Stomach (tissue), 4 donors: Measurements from ENCODE around the gene TGFBR2.

Experiments
- POLR2A ChIP-seq, 4 donors: fragments of 450-650 bp; IDR thresholded peaks; one replicate each; pipeline ENCODE4 v1.6.1; 2016; ENCODE audit warnings: antibody characterized with exemption in 4 of 4, control low read depth in 2 of 4, mild to moderate bottlenecking in 1 of 4, moderate library complexity in 1 of 4
- TF ChIP-seq, protein P1 (sequence below), 7 experiments: fragments of 450-650 bp in 4 of 7; fragments of 200-600 bp in 3 of 7; sonication (generic) in 3 of 7; IDR thresholded peaks; one replicate each; pipeline ENCODE4 v1.5.1; 2016 to 2019; ENCODE audit warnings: antibody characterized with exemption in 7 of 7, control low read depth in 2 of 7, mild to moderate bottlenecking in 1 of 7

DNA sequence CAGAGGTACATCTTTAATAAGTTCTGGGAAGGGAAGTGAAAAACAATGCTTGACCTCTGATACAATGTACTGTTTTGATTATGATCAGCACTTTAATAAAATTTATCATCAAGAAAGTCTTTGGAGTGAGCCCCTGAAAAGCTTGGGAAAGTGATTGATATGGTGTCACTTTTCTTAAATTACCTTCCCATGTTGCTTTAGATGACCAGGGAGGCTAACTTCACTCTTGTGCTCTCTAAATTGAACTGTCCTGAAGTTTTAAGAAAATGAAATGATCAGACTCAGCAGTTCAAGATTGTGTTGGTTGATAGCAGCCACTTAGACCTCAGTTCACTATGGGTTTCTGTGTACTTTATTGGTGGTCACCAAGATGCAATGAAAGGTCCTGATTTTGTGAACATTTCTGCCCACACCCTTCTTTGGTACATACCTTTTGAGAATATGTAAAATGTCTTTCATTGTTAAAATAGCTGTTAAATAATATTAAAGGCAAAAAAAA is 15.7 kb downstream of the TGFBR2 start:
- TF ChIP-seq POLR2A (IDR thresholded peaks at IDR 0.05): no peak
- TF ChIP-seq, protein P1, sequence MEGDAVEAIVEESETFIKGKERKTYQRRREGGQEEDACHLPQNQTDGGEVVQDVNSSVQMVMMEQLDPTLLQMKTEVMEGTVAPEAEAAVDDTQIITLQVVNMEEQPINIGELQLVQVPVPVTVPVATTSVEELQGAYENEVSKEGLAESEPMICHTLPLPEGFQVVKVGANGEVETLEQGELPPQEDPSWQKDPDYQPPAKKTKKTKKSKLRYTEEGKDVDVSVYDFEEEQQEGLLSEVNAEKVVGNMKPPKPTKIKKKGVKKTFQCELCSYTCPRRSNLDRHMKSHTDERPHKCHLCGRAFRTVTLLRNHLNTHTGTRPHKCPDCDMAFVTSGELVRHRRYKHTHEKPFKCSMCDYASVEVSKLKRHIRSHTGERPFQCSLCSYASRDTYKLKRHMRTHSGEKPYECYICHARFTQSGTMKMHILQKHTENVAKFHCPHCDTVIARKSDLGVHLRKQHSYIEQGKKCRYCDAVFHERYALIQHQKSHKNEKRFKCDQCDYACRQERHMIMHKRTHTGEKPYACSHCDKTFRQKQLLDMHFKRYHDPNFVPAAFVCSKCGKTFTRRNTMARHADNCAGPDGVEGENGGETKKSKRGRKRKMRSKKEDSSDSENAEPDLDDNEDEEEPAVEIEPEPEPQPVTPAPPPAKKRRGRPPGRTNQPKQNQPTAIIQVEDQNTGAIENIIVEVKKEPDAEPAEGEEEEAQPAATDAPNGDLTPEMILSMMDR (IDR thresholded peaks at IDR 0.05): no peak
